ENCODE measurements around the gene NOLC1. TPM values are rescaled to one million over a fixed set of nuclear protein-coding genes. Genes with fewer than 3 reads are reported as not detected.

Gene NOLC1
- total and polyA plus RNA-seq, 2 donors (not counting 1 experiment from before 2014, with no cell fraction given) = 32.9 to 45.0 TPM

GRCh38 chr10:102114861-102115618 is 37.1 kb upstream of the NOLC1 start:
- Histone ChIP-seq H3K27ac (ENCODE audit: low read length in 2 of 2) (peak overlapping the region; percentile 60 to 94), H3K4me3 (ENCODE audit: control extremely low read depth in 1 of 5, extremely low read depth in 1 of 5, insufficient read depth in 1 of 5, low read depth in 2 of 5, low read length in 4 of 5) (peak overlapping the region; percentile 45 to 64 (median 57)), H3K4me2 (replicated peaks; ENCODE audit: low read depth, low read length, poor library complexity, severe bottlenecking) (peak overlapping the region; percentile 96), H3K36me3 (replicated peaks in 1 of 2; ENCODE audit: control extremely low read depth in 1 of 2, control insufficient read depth in 1 of 2, extremely low read depth in 1 of 2, insufficient read depth in 2 of 2, low read length in 1 of 2) (peaks cover 2 to 14% of the 10 kb centered on the region in 2 experiments), H4K20me1 (ENCODE audit: control insufficient read depth, insufficient read depth, low read length, poor library complexity, severe bottlenecking) (peaks cover 62% of the 10 kb centered on the region), H3K4me1 (ENCODE audit: control insufficient read depth in 2 of 2, insufficient read depth in 2 of 2, low read length in 2 of 2) (peaks cover 58 to 73% of the 10 kb centered on the region in 2 donors), H3K9ac (ENCODE audit: low read length) (peak overlapping the region; percentile 68), H2AFZ (ENCODE audit: insufficient read depth, low read depth, low read length, poor library complexity, severe bottlenecking) (peak overlapping the region; percentile 77), H3K27me3 (replicated peaks in 1 of 4; ENCODE audit: control extremely low read depth in 1 of 4, control insufficient read depth in 3 of 4, insufficient read depth in 4 of 4, low read length in 3 of 4) (no peaks in the 10 kb centered on the region), H3K79me2 (ENCODE audit: control insufficient read depth, insufficient read depth, low read length) (peaks cover 93% of the 10 kb centered on the region), H3K9me3 (ENCODE audit: control extremely low read depth in 1 of 3, control insufficient read depth in 2 of 3, insufficient read depth in 1 of 3, low read length in 2 of 3) (no peaks in the 10 kb centered on the region)
- intact Hi-C loops (cut with micrococcal nuclease) = loop anchor here (1.0 to 5.0 kb wide), 4 partner anchors 17 to 273 kb away; partner anchors contain the start of genes HPS6, KCNIP2 and NOLC1
- WGBS (ENCODE audit: insufficient coverage) = 0% methylated on average over 12 of the region's 23 CpGs
- ChIA-PET POLR2A (interaction anchor here (0.6 to 1.3 kb wide), 3 partner anchors 50 to 539 kb away, joined by 3 to 7 read pairs (median 4); partner anchors contain the start of gene HPS6), CTCF (interaction anchor here (0.7 to 1.6 kb wide), 4 partner anchors 17 to 274 kb away, joined by 3 to 5 read pairs (median 4); no protein-coding TSS in a partner anchor)
- Mint-ChIP-seq H3K27ac (peak overlapping the region; percentile 91), H3K4me3 (peak overlapping the region; percentile 86), H3K9me3 (ENCODE audit: insufficient read depth) (no peaks in the 10 kb centered on the region), H3K4me1 (peaks cover 63% of the 10 kb centered on the region), H3K27me3 (no peaks in the 10 kb centered on the region)
- ATAC-seq (ENCODE audit: low read depth) (peak; percentile 79), DNase-seq (peak; percentile 87)
- TF ChIP-seq, protein P1, sequence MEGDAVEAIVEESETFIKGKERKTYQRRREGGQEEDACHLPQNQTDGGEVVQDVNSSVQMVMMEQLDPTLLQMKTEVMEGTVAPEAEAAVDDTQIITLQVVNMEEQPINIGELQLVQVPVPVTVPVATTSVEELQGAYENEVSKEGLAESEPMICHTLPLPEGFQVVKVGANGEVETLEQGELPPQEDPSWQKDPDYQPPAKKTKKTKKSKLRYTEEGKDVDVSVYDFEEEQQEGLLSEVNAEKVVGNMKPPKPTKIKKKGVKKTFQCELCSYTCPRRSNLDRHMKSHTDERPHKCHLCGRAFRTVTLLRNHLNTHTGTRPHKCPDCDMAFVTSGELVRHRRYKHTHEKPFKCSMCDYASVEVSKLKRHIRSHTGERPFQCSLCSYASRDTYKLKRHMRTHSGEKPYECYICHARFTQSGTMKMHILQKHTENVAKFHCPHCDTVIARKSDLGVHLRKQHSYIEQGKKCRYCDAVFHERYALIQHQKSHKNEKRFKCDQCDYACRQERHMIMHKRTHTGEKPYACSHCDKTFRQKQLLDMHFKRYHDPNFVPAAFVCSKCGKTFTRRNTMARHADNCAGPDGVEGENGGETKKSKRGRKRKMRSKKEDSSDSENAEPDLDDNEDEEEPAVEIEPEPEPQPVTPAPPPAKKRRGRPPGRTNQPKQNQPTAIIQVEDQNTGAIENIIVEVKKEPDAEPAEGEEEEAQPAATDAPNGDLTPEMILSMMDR (IDR thresholded peaks at IDR 0.05) = no peak

GRCh38 chr10:102115775-102116174 is 36.4 kb upstream of the NOLC1 start:
- H3K79me2 ChIP-seq (ENCODE audit: control insufficient read depth, insufficient read depth, low read length) = peaks cover 94% of the 10 kb centered on the region
- H4K20me1 ChIP-seq (ENCODE audit: control insufficient read depth, insufficient read depth, low read length, poor library complexity, severe bottlenecking) = peaks cover 54% of the 10 kb centered on the region
- peaks cover 0 to 7% of the 10 kb centered on the region in 2 experiments for H3K36me3 ChIP-seq (replicated peaks in 1 of 2; ENCODE audit: control extremely low read depth in 1 of 2, control insufficient read depth in 1 of 2, extremely low read depth in 1 of 2, insufficient read depth in 2 of 2, low read length in 1 of 2)
- H3K27ac Mint-ChIP-seq = peak overlapping the region; percentile 91
- H3K4me3 ChIP-seq (ENCODE audit: control extremely low read depth in 1 of 5, extremely low read depth in 1 of 5, insufficient read depth in 1 of 5, low read depth in 2 of 5, low read length in 4 of 5) = peak overlapping the region; percentile 45 to 64 (median 57)
- peak overlapping the region; percentile 96 for H3K4me2 ChIP-seq (replicated peaks; ENCODE audit: low read depth, low read length, poor library complexity, severe bottlenecking)
- peak overlapping the region; percentile 86 for H3K4me3 Mint-ChIP-seq
- no peaks in the 10 kb centered on the region for H3K9me3 ChIP-seq (ENCODE audit: control extremely low read depth in 1 of 3, control insufficient read depth in 2 of 3, insufficient read depth in 1 of 3, low read length in 2 of 3)
- H3K9ac ChIP-seq (ENCODE audit: low read length) = peak overlapping the region; percentile 68
- 0% methylated on average over 2 of the region's 3 CpGs for WGBS (ENCODE audit: insufficient coverage)
- peak; percentile 35 for DNase-seq
- no peaks in the 10 kb centered on the region for H3K9me3 Mint-ChIP-seq (ENCODE audit: insufficient read depth)
- ATAC-seq (ENCODE audit: low read depth) = no peak
- ChIA-PET POLR2A (no interaction called here), CTCF (interaction anchor here (0.7 to 1.6 kb wide), 4 partner anchors 42 to 275 kb away, joined by 3 to 7 read pairs (median 4); no protein-coding TSS in a partner anchor)
- H3K4me1 Mint-ChIP-seq = peaks cover 63% of the 10 kb centered on the region
- no peak for TF ChIP-seq EZH2 (IDR thresholded peaks at IDR 0.05; ENCODE audit: borderline replicate concordance, insufficient read depth, low read depth, low read length, poor library complexity, severe bottlenecking)
- TF ChIP-seq, protein P1 (IDR thresholded peaks at IDR 0.05) = no peak
- H3K27ac ChIP-seq (ENCODE audit: low read length in 2 of 2) = peak overlapping the region; percentile 60 to 94
- H3K27me3 ChIP-seq (replicated peaks in 1 of 4; ENCODE audit: control extremely low read depth in 1 of 4, control insufficient read depth in 3 of 4, insufficient read depth in 4 of 4, low read length in 3 of 4) = no peaks in the 10 kb centered on the region
- no peak overlapping the region for H2AFZ ChIP-seq (ENCODE audit: insufficient read depth, low read depth, low read length, poor library complexity, severe bottlenecking)
- intact Hi-C loops (cut with micrococcal nuclease) = loop anchor here (1.0 to 5.0 kb wide), 4 partner anchors 17 to 273 kb away; partner anchors contain the start of genes HPS6, KCNIP2 and NOLC1
- H3K4me1 ChIP-seq (ENCODE audit: control insufficient read depth in 2 of 2, insufficient read depth in 2 of 2, low read length in 2 of 2) = peaks cover 58 to 73% of the 10 kb centered on the region in 2 donors
- no peaks in the 10 kb centered on the region for H3K27me3 Mint-ChIP-seq
